Measurements from ENCODE around the gene TM6SF1. TPM values are rescaled to one million over a fixed set of nuclear protein-coding genes. Genes with fewer than 3 reads are reported as not detected.
"Not testable (repeated sequence)": the region's sequence is repeated elsewhere in the genome, so short reads cannot be mapped to it uniquely, and the experiment has no call there.

The TM6SF1 gene
- 0.08 TPM in 1 of 2 replicates, not detected in the other for total RNA-seq (2014; rRNA removed; shearing (Covaris generic))
- not detected in 2 replicates for polyA plus RNA-seq (2015; cell fraction: cytosol; rRNA removed)
- 0.72 TPM in 1 of 2 replicates, not detected in the other for polyA plus RNA-seq (2015; cell fraction: nucleus; rRNA removed)

- in situ Hi-C loops (cut with HindIII; ENCODE audit: low pct_unique_long_range_greater_than_20kb, low sequenced_read_pairs): no loop called here
- DNase-seq (ENCODE audit: low read depth, low spot score): no peak
These were observed at the start of gene TM6SF1 for GRCh38 chr15:83106994-83107840. Gene TM6SF1 (plus strand): TSS chr15:83107645. CDS start chr15:83107681, 36 bp downstream.

DNA sequence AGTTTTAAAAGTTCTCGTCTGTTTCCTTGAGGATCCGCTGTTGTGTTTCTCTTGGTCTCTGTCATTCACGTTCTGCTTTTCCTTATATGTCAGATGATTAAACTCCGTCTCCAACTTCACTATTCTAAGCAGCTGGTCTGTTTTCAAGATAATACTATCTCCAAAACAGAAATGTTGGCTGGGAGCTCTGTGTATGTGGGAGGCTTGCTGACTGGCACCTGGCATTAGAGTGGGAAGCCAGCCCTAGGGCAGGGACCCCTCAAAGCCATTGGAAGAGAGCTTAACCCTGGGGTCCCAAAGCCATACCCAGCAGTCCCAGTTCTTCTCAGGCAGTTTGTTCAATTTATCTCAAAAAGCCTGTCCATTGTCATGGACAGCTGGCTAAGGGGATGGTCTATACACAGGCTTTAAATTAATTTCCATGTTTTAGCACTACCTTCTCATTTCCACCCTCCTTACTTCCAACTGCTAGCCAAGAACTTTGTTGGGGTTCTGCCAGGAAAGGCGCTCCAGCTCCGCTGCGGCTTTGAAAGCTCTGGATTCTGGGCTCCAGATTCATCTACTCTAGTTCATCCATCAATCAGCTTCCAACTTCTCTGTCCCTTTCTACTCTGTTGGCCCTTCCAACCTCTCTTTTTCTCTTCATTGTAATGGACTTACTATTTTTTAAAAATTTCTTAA, 49.6 kb upstream of the TM6SF1 start:
- no peak for DNase-seq (ENCODE audit: low read depth, low spot score)
- in situ Hi-C loops (cut with HindIII; ENCODE audit: low pct_unique_long_range_greater_than_20kb, low sequenced_read_pairs): no loop called here

DNA sequence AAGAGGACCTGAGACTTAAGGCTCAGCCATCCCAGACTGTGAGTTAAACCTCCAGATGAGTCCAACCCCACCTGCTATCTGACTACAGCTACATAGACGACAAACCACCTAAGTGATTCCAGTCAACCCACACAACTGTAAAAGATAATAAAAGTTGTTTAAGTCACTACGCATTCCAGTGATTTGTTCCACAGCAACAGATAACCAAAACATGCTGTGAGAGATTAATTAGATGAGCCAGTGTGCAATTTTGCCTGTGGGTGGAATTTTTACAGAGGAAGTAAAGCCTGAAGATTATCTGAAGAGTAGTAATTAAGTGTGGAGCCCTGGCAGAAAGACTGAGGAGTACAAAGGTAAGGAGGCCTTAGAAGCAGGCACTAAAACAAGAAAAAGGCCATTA, 45.8 kb upstream of the TM6SF1 start:
- in situ Hi-C loops (cut with HindIII; ENCODE audit: low pct_unique_long_range_greater_than_20kb, low sequenced_read_pairs): no loop called here
- no peak for DNase-seq (ENCODE audit: low read depth, low spot score)

GRCh38 chr15:83062768-83063180, 44.7 kb upstream of the TM6SF1 start:
- DNase-seq (ENCODE audit: low read depth, low spot score): no peak
- in situ Hi-C loops (cut with HindIII; ENCODE audit: low pct_unique_long_range_greater_than_20kb, low sequenced_read_pairs): no loop called here

GRCh38 chr15:83063551-83063950, 43.9 kb upstream of the TM6SF1 start:
- in situ Hi-C loops (cut with HindIII; ENCODE audit: low pct_unique_long_range_greater_than_20kb, low sequenced_read_pairs): no loop called here

DNA sequence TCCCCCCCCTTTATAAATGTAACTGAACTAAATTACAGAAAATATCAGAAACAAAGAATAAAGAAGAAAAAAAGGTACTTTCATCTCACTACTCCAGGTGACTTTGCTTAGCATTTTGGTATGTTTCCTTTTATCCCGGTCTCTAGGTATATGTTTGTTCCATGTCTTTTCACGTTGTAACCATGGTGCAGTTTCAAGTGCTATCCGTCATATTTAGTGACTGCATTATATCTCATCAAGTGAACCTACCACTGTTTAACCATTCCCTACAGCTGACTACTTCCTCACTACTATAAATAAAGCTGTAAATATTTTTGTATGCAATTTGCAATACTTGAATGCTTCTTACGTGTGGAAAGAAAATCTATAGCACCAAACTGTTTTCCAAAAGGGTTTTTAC, 42.6 kb upstream of the TM6SF1 start:
- no peak for DNase-seq (ENCODE audit: low read depth, low spot score)
- in situ Hi-C loops (cut with HindIII; ENCODE audit: low pct_unique_long_range_greater_than_20kb, low sequenced_read_pairs): no loop called here

More at GRCh38 chr15:83063551-83063950, 43.9 kb upstream of the TM6SF1 start:
- no peak for DNase-seq (ENCODE audit: low read depth, low spot score)

- in situ Hi-C loops (cut with HindIII; ENCODE audit: low pct_unique_long_range_greater_than_20kb, low sequenced_read_pairs): no loop called here
- no peak for DNase-seq (ENCODE audit: low read depth, low spot score)
These were observed 42.0 kb upstream of the TM6SF1 start for GRCh38 chr15:83065431-83065830.

- DNase-seq (ENCODE audit: low read depth, low spot score): no peak
- in situ Hi-C loops (cut with HindIII; ENCODE audit: low pct_unique_long_range_greater_than_20kb, low sequenced_read_pairs): no loop called here
These were observed 41.3 kb upstream of the TM6SF1 start for GRCh38 chr15:83066034-83066733.

GRCh38 chr15:83066734-83067637, 40.5 kb upstream of the TM6SF1 start, which contains the start of gene BTBD1:
Gene BTBD1 (minus strand): TSS chr15:83067252. CDS start chr15:83067151, 101 bp downstream.
- in situ Hi-C loops (cut with HindIII; ENCODE audit: low pct_unique_long_range_greater_than_20kb, low sequenced_read_pairs): no loop called here
- DNase-seq (ENCODE audit: low read depth, low spot score): peak; percentile 93

DNA sequence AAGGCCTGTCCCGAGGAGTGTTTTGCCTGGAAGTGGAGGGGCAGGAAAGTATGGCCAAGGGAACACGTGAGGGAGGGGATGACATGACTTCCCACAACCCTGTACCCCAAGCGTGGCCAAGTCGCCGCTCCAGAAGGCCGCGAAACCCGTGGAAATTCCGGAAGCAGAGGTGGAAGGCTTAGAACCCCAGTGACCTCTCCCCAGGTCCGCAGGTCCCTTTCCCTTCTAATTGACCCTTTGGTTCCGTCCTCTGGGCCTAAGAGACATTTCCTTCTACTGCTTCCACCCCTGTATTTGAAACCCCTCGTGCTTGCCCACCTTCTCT, 39.8 kb upstream of the TM6SF1 start:
- in situ Hi-C loops (cut with HindIII; ENCODE audit: low pct_unique_long_range_greater_than_20kb, low sequenced_read_pairs): no loop called here
- DNase-seq (ENCODE audit: low read depth, low spot score): no peak

DNA sequence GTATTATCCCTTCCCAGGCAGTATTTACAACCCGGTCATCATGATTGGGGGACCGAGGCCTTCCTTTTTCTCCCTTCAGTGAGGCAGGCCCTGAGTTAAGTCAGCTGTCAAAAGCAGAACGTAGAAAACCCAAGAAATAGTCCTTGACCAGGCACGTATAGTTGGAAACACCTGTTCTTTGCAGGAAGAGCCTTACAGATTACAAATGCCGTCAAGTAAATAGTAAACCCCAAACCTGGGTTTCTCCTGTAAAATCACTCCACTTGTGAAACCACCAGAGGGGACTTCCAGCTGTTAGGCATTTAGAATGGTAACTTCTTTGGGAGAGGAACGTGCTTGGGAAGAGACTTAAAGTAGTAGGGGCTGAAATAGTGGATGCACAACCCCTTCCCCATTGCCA, 39.4 kb upstream of the TM6SF1 start:
- in situ Hi-C loops (cut with HindIII; ENCODE audit: low pct_unique_long_range_greater_than_20kb, low sequenced_read_pairs): no loop called here
- no peak for DNase-seq (ENCODE audit: low read depth, low spot score)

DNA sequence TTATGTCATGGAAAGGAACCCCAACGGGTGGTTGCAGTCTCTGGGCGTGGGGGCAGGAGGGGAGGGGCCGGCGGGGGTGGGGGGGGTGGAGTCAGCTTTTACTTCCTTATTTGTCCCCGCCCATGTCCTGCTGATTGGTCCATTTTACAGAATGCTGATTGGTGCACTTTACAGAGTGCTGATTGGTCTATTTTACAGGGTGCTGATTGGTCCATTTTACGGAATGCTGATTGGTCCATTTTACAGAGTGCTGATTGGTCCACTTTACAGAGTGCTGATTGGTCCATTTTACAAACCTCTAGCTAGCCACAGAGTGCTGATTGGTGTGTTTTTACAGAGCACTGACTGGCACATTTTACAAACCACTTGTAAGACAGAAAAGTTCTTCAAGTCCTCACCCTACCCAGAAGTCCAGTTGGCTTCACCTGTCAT, 38.2 kb upstream of the TM6SF1 start:
- peak; percentile 53 for DNase-seq (ENCODE audit: low read depth, low spot score)
- in situ Hi-C loops (cut with HindIII; ENCODE audit: low pct_unique_long_range_greater_than_20kb, low sequenced_read_pairs): not testable (repeated sequence)

GRCh38 chr15:83077491-83078230, 29.8 kb upstream of the TM6SF1 start:
- in situ Hi-C loops (cut with HindIII; ENCODE audit: low pct_unique_long_range_greater_than_20kb, low sequenced_read_pairs): no loop called here
- no peak for DNase-seq (ENCODE audit: low read depth, low spot score)

DNA sequence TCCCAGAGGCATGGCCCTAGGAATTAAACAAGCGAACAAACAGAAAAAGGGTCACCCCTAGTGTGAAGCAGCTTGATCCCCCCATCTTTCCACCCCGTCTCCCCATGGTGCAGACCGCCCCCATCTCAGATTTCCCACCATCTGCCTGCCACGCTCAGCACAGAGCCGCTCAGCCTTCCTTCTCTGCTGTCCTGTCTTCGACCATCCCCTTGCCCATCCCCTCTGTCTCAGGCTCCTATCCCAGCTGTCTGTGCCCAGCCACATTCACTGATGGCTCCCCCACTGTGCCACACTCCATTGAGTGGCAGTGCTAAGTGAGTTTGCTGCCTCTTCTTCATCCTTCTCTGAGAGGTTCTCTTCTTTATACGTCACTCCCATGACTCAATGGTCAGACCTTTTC, 28.7 kb upstream of the TM6SF1 start:
- in situ Hi-C loops (cut with HindIII; ENCODE audit: low pct_unique_long_range_greater_than_20kb, low sequenced_read_pairs): no loop called here

GRCh38 chr15:83081256-83082014, 26.0 kb upstream of the TM6SF1 start:
- no peak for DNase-seq (ENCODE audit: low read depth, low spot score)
- in situ Hi-C loops (cut with HindIII; ENCODE audit: low pct_unique_long_range_greater_than_20kb, low sequenced_read_pairs): no loop called here

More for the DNA sequence above, 28.7 kb upstream of the TM6SF1 start:
- DNase-seq (ENCODE audit: low read depth, low spot score): no peak

Measured in SK-MEL-5 (cell line).